Transverse colon (tissue), 4 donors: ENCODE results near the gene NUDCD3.

Source experiments
- CTCF ChIP-seq, 5 experiments: fragments of 200-600 bp in 3 of 5; fragments of 450-650 bp in 2 of 5; sonication (generic) in 3 of 5; IDR thresholded peaks; 1 replicate in 2 of 5; 2 replicates in 3 of 5; pipeline ENCODE4 v1.5.1; 2016 to 2017; ENCODE audit warnings: antibody characterized with exemption in 5 of 5, inconsistent platforms in 3 of 5, mild to moderate bottlenecking in 2 of 5, moderate library complexity in 1 of 5
- EP300 ChIP-seq: sonication (generic); formaldehyde crosslinking; IDR thresholded peaks from one replicate; pipeline ENCODE4 v1.6.1; 2017; ENCODE audit warnings: antibody characterized with exemption, low read depth
- POLR2A ChIP-seq: fragments of 450-650 bp; IDR thresholded peaks from one replicate; pipeline ENCODE4 v1.6.1; 2016; ENCODE audit warnings: antibody characterized with exemption, mild to moderate bottlenecking, moderate library complexity
- POLR2AphosphoS5 ChIP-seq, 3 donors: sonication (generic); formaldehyde crosslinking; IDR thresholded peaks; one replicate each; pipeline ENCODE4 v1.6.1; 2016; ENCODE audit warnings: antibody characterized with exemption in 3 of 3

- TF ChIP-seq CTCF (IDR thresholded peaks at IDR 0.05): no peak
- no peak for TF ChIP-seq POLR2A
- TF ChIP-seq EP300: no peak
- no peak for TF ChIP-seq POLR2AphosphoS5 (IDR thresholded peaks at IDR 0.05)
Measured at GRCh38 chr7:44538093-44538797, 47.8 kb upstream of the NUDCD3 start.
